ENCODE data around the gene PROK1. TPM values are rescaled to one million over a fixed set of nuclear protein-coding genes. Genes with fewer than 3 reads are reported as not detected.

Gene PROK1
- total RNA-seq, 2 experiments from 2014 or later: not detected

GRCh38 chr1:110465038-110465813 lies 14.3 kb downstream of the PROK1 start:
- POLR2A ChIA-PET: no interaction called here
- CTCF ChIA-PET: no interaction called here
- H3K36me3 ChIP-seq (ENCODE audit: insufficient read depth, low read length): no peaks in the 10 kb centered on the region
- Mint-ChIP-seq H3K27me3 (no peaks in the 10 kb centered on the region), H3K27ac (no peak overlapping the region), H3K4me3 (no peak overlapping the region), H3K4me1 (ENCODE audit: low read depth) (no peaks in the 10 kb centered on the region), H3K36me3 (ENCODE audit: low read depth) (no peaks in the 10 kb centered on the region), H3K9me3 (no peaks in the 10 kb centered on the region)
- H3K9me3 ChIP-seq (ENCODE audit: control insufficient read depth in 1 of 2, insufficient read depth in 1 of 2, low read length in 2 of 2): no peaks in the 10 kb centered on the region
- no peak overlapping the region for H3K27ac ChIP-seq (ENCODE audit: low read depth in 1 of 2, low read length in 2 of 2)
- no peak overlapping the region for H3K4me3 ChIP-seq (ENCODE audit: low read length)
- no peak for ATAC-seq (ENCODE audit: poor library complexity)
- intact Hi-C loops (cut with DNase I, micrococcal nuclease): loop anchor here in 1 of 2 experiments (10.0 kb wide), 1 partner anchor 410 kb away; no protein-coding TSS in a partner anchor
- no peaks in the 10 kb centered on the region for H3K4me1 ChIP-seq (ENCODE audit: insufficient read depth, low read length)
- TF ChIP-seq CTCF (IDR thresholded peaks at IDR 0.05): no peak
- DNase-seq: no peak
- peaks cover 0 to 2% of the 10 kb centered on the region in 2 experiments for H3K27me3 ChIP-seq (ENCODE audit: control insufficient read depth in 1 of 2, insufficient read depth in 2 of 2, low read length in 2 of 2)

- POLR2A ChIA-PET: no interaction called here
- intact Hi-C loops (cut with DNase I, micrococcal nuclease): loop anchor here in 1 of 2 experiments (10.0 kb wide), 1 partner anchor 411 kb away; no protein-coding TSS in a partner anchor
Measured at GRCh38 chr1:110465814-110466380, 14.9 kb downstream of the PROK1 start.

GRCh38 chr1:110466646-110467280 lies 15.8 kb downstream of the PROK1 start:
- H3K9me3 ChIP-seq (ENCODE audit: control insufficient read depth in 1 of 2, insufficient read depth in 1 of 2, low read length in 2 of 2): no peaks in the 10 kb centered on the region
- no peaks in the 10 kb centered on the region for H3K36me3 ChIP-seq (ENCODE audit: insufficient read depth, low read length)
- Mint-ChIP-seq H3K4me3 (no peak overlapping the region), H3K27ac (no peak overlapping the region), H3K4me1 (ENCODE audit: low read depth) (no peaks in the 10 kb centered on the region), H3K27me3 (no peaks in the 10 kb centered on the region), H3K9me3 (no peaks in the 10 kb centered on the region), H3K36me3 (ENCODE audit: low read depth) (no peaks in the 10 kb centered on the region)
- TF ChIP-seq CTCF (IDR thresholded peaks at IDR 0.05): no peak
- DNase-seq (no peak), ATAC-seq (ENCODE audit: poor library complexity) (no peak)
- ChIA-PET POLR2A (no interaction called here), CTCF (no interaction called here)
- intact Hi-C loops (cut with DNase I, micrococcal nuclease): loop anchor here in 1 of 2 experiments (10.0 kb wide), 1 partner anchor 412 kb away; no protein-coding TSS in a partner anchor
- H3K27ac ChIP-seq (ENCODE audit: low read depth in 1 of 2, low read length in 2 of 2): no peak overlapping the region
- H3K4me1 ChIP-seq (ENCODE audit: insufficient read depth, low read length): no peaks in the 10 kb centered on the region
- peaks cover 0 to 2% of the 10 kb centered on the region in 2 experiments for H3K27me3 ChIP-seq (ENCODE audit: control insufficient read depth in 1 of 2, insufficient read depth in 2 of 2, low read length in 2 of 2)
- H3K4me3 ChIP-seq (ENCODE audit: low read length): no peak overlapping the region

More at GRCh38 chr1:110465814-110466380, 14.9 kb downstream of the PROK1 start:
- TF ChIP-seq CTCF (IDR thresholded peaks at IDR 0.05): no peak
- ATAC-seq (ENCODE audit: poor library complexity) (no peak), DNase-seq (no peak)
- Histone ChIP-seq H3K36me3 (ENCODE audit: insufficient read depth, low read length) (no peaks in the 10 kb centered on the region), H3K27ac (ENCODE audit: low read depth in 1 of 2, low read length in 2 of 2) (no peak overlapping the region), H3K4me1 (ENCODE audit: insufficient read depth, low read length) (no peaks in the 10 kb centered on the region), H3K4me3 (ENCODE audit: low read length) (no peak overlapping the region), H3K9me3 (ENCODE audit: control insufficient read depth in 1 of 2, insufficient read depth in 1 of 2, low read length in 2 of 2) (no peaks in the 10 kb centered on the region), H3K27me3 (ENCODE audit: control insufficient read depth in 1 of 2, insufficient read depth in 2 of 2, low read length in 2 of 2) (peaks cover 0 to 2% of the 10 kb centered on the region in 2 experiments)
- H3K9me3 Mint-ChIP-seq: no peaks in the 10 kb centered on the region
- H3K27me3 Mint-ChIP-seq: no peaks in the 10 kb centered on the region
- no peak overlapping the region for H3K27ac Mint-ChIP-seq
- no peaks in the 10 kb centered on the region for H3K4me1 Mint-ChIP-seq (ENCODE audit: low read depth)
- CTCF ChIA-PET: no interaction called here
- H3K36me3 Mint-ChIP-seq (ENCODE audit: low read depth): no peaks in the 10 kb centered on the region
- H3K4me3 Mint-ChIP-seq: no peak overlapping the region

Data from CD4-positive, alpha-beta T cell (primary cell).